ENCODE results near the gene RANBP10. TPM values are rescaled to one million over a fixed set of nuclear protein-coding genes. Genes with fewer than 3 reads are reported as not detected.

Gene RANBP10
- total RNA-seq, 1 experiment from 2014 or later, result 15.6 TPM

DNA sequence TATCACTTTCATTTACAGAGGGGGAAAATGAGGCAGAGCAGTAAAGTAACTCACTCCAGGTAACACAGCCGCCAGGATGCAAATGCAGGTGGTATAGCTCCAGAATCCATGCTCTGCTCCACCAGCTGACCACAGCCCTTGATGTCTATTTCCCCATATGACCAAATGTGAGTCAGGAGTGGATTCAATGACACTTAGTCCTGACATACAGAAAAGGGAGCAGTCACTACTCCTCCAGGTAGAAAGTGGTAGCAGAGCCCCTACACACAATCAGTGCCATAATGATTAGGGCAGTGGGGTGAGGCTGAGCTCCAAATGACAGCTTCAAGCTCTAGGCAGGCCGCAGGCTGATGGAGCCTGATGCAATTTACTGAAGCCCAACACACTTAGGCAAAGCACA, 44.0 kb downstream of the RANBP10 start:
- no peak for TF ChIP-seq CTCF (conservative IDR thresholded peaks at IDR 0.05)
- Histone ChIP-seq H3K56ac (ENCODE audit: insufficient read length, low read depth, low read length) (no peak overlapping the region), H4K91ac (ENCODE audit: insufficient read length, low read depth, low read length) (no peak overlapping the region), H2BK5ac (ENCODE audit: insufficient read length, low read length) (no peak overlapping the region), H3K18ac (ENCODE audit: insufficient read length, low read depth, low read length) (no peak overlapping the region), H3K14ac (ENCODE audit: insufficient read depth, low read length) (no peak overlapping the region; the same call in 1 of the 2 replicates), H3K27me3 (ENCODE audit: insufficient read depth, low read length) (no peaks in the 10 kb centered on the region), H3K4me1 (ENCODE audit: insufficient read depth, low read length) (no peaks in the 10 kb centered on the region), H3K23ac (ENCODE audit: insufficient read length, low read depth, low read length) (no peak overlapping the region), H2AK5ac (ENCODE audit: insufficient read length, low read length) (no peak overlapping the region), H4K8ac (replicated peaks; ENCODE audit: insufficient read length, low read depth, low read length) (no peak overlapping the region), H3K27ac (ENCODE audit: insufficient read length, low read depth, low read length) (no peak overlapping the region), H2BK20ac (ENCODE audit: low read depth, low read length, poor library complexity, severe bottlenecking) (no peak overlapping the region), H3K4me2 (ENCODE audit: insufficient read depth, insufficient read length, low read length) (no peak overlapping the region), H2AFZ (ENCODE audit: low read length) (no peak overlapping the region), H3K9ac (ENCODE audit: extremely low read depth, insufficient read length, low read length) (no peak overlapping the region), H3K79me2 (ENCODE audit: insufficient read depth, low read length) (no peaks in the 10 kb centered on the region), H3K4ac (ENCODE audit: low read depth, low read length) (no peak overlapping the region), H3K79me1 (ENCODE audit: insufficient read depth, low read depth, low read length, poor library complexity, severe bottlenecking) (no peaks in the 10 kb centered on the region), H4K20me1 (ENCODE audit: control insufficient read depth, insufficient read depth, insufficient read length) (no peaks in the 10 kb centered on the region), H2BK120ac (ENCODE audit: low read depth, low read length, poor library complexity, severe bottlenecking) (no peak overlapping the region), H3K9me3 (ENCODE audit: control insufficient read depth, low read depth, low read length) (no peaks in the 10 kb centered on the region), H3K23me2 (ENCODE audit: insufficient read length, low read depth, low read length, poor library complexity, severe bottlenecking) (no peaks in the 10 kb centered on the region), H3T11ph (ENCODE audit: low read length) (no peak overlapping the region), H2BK12ac (ENCODE audit: insufficient read length, low read depth, low read length) (no peak overlapping the region), H4K5ac (ENCODE audit: insufficient read length, low read depth, low read length) (no peak overlapping the region), H2BK15ac (ENCODE audit: low read depth, low read length) (no peak overlapping the region)
- H3K4me1 Mint-ChIP-seq, result 0 out of 4 replicates have a peak, but pooled peaks cover 0 to 3% of the 10 kb centered on the region in 2 experiments
- no peaks in the 10 kb centered on the region for H3K9me3 Mint-ChIP-seq
- no CpG with 5 or more reads among the region's 2 CpGs for WGBS (ENCODE audit: extremely low coverage, insufficient read length, low lambda C conversion rate)
- peaks cover 0 to 9% (median 0%) of the 10 kb centered on the region in 3 experiments; a peak in 4 of 7 replicates for H3K36me3 Mint-ChIP-seq (ENCODE audit: insufficient read depth in 1 of 3, low read depth in 3 of 3)
- no peak for DNase-seq
- no peak overlapping the region; a peak in 1 of 7 replicates for H3K27ac Mint-ChIP-seq
- H3K4me3 Mint-ChIP-seq, result no peak overlapping the region
- no peaks in the 10 kb centered on the region for H3K27me3 Mint-ChIP-seq (ENCODE audit: low read depth)
